Measurements from ENCODE around the gene THADA.

The THADA gene

GRCh38 chr2:43480874-43481273, 115.0 kb downstream of the THADA start:
- Histone ChIP-seq H3K36me3 (ENCODE audit: insufficient read depth) (no peaks in the 10 kb centered on the region), H3K4me1 (ENCODE audit: low read depth, poor library complexity, severe bottlenecking) (peaks cover 62% of the 10 kb centered on the region), H3K9ac (no peak overlapping the region)

GRCh38 chr2:43478412-43479086, 117.3 kb downstream of the THADA start:
- Histone ChIP-seq H3K4me2 (no peak overlapping the region; the same call in 1 of the 2 replicates), H3K36me3 (ENCODE audit: insufficient read depth) (no peaks in the 10 kb centered on the region), H3K4me3 (IDR thresholded peaks at IDR 0.05; ENCODE audit: insufficient read depth, low read depth, low read length) (no peak overlapping the region), H3K27ac (no peak overlapping the region), H3K9ac (no peak overlapping the region), H3K79me2 (ENCODE audit: insufficient read depth, low read depth) (no peaks in the 10 kb centered on the region), H4K20me1 (ENCODE audit: insufficient read depth) (no peaks in the 10 kb centered on the region), H2AFZ (ENCODE audit: low read depth) (no peak overlapping the region), H3K27me3 (ENCODE audit: insufficient read depth, low read depth) (no peaks in the 10 kb centered on the region), H3K4me1 (ENCODE audit: low read depth, poor library complexity, severe bottlenecking) (peaks cover 48% of the 10 kb centered on the region)
- TF ChIP-seq CTCF (conservative IDR thresholded peaks at IDR 0.05; ENCODE audit: low read depth, low read length) = no peak

More at GRCh38 chr2:43480874-43481273, 115.0 kb downstream of the THADA start:
- H3K27me3 ChIP-seq (ENCODE audit: insufficient read depth, low read depth) = no peaks in the 10 kb centered on the region
- H3K4me2 ChIP-seq = no peak overlapping the region
- no peak overlapping the region for H2AFZ ChIP-seq (ENCODE audit: low read depth)
- H4K20me1 ChIP-seq (ENCODE audit: insufficient read depth) = no peaks in the 10 kb centered on the region
- H3K4me3 ChIP-seq (IDR thresholded peaks at IDR 0.05; ENCODE audit: insufficient read depth, low read depth, low read length) = no peak overlapping the region
- no peak overlapping the region for H3K27ac ChIP-seq
- no peak for TF ChIP-seq CTCF (conservative IDR thresholded peaks at IDR 0.05; ENCODE audit: low read depth, low read length)
- H3K79me2 ChIP-seq (ENCODE audit: insufficient read depth, low read depth) = no peaks in the 10 kb centered on the region

- no peak overlapping the region for H2AFZ ChIP-seq (ENCODE audit: low read depth)
- H3K36me3 ChIP-seq (ENCODE audit: insufficient read depth) = no peaks in the 10 kb centered on the region
- no peak overlapping the region for H3K27ac ChIP-seq
- H3K4me3 ChIP-seq (IDR thresholded peaks at IDR 0.05; ENCODE audit: insufficient read depth, low read depth, low read length) = no peak overlapping the region
- H3K27me3 ChIP-seq (ENCODE audit: insufficient read depth, low read depth) = no peaks in the 10 kb centered on the region
- H3K4me1 ChIP-seq (ENCODE audit: low read depth, poor library complexity, severe bottlenecking) = peaks cover 24% of the 10 kb centered on the region
- H3K9ac ChIP-seq = no peak overlapping the region
- no peak for TF ChIP-seq CTCF (conservative IDR thresholded peaks at IDR 0.05; ENCODE audit: low read depth, low read length)
- H3K4me2 ChIP-seq = no peak overlapping the region
- no peaks in the 10 kb centered on the region for H4K20me1 ChIP-seq (ENCODE audit: insufficient read depth)
- H3K79me2 ChIP-seq (ENCODE audit: insufficient read depth, low read depth) = no peaks in the 10 kb centered on the region
These were observed 119.9 kb downstream of the THADA start for GRCh38 chr2:43475922-43476321.

- H3K27me3 ChIP-seq (ENCODE audit: insufficient read depth, low read depth) = no peaks in the 10 kb centered on the region
- H3K4me3 ChIP-seq (IDR thresholded peaks at IDR 0.05; ENCODE audit: insufficient read depth, low read depth, low read length) = no peak overlapping the region
- H4K20me1 ChIP-seq (ENCODE audit: insufficient read depth) = no peaks in the 10 kb centered on the region
- H2AFZ ChIP-seq (ENCODE audit: low read depth) = no peak overlapping the region
- TF ChIP-seq CTCF (conservative IDR thresholded peaks at IDR 0.05; ENCODE audit: low read depth, low read length) = no peak
- H3K4me1 ChIP-seq (ENCODE audit: low read depth, poor library complexity, severe bottlenecking) = peaks cover 24% of the 10 kb centered on the region
- H3K36me3 ChIP-seq (ENCODE audit: insufficient read depth) = 0 out of 2 replicates have a peak, but pooled peaks cover 2% of the 10 kb centered on the region
- no peak overlapping the region for H3K9ac ChIP-seq
- H3K27ac ChIP-seq = no peak overlapping the region
- H3K4me2 ChIP-seq = no peak overlapping the region
- H3K79me2 ChIP-seq (ENCODE audit: insufficient read depth, low read depth) = no peaks in the 10 kb centered on the region
These were observed 120.5 kb downstream of the THADA start for GRCh38 chr2:43475137-43475846.

Measured in KMS-11 (cell line).